ENCODE results near the gene FUT7.

Gene FUT7

DNA sequence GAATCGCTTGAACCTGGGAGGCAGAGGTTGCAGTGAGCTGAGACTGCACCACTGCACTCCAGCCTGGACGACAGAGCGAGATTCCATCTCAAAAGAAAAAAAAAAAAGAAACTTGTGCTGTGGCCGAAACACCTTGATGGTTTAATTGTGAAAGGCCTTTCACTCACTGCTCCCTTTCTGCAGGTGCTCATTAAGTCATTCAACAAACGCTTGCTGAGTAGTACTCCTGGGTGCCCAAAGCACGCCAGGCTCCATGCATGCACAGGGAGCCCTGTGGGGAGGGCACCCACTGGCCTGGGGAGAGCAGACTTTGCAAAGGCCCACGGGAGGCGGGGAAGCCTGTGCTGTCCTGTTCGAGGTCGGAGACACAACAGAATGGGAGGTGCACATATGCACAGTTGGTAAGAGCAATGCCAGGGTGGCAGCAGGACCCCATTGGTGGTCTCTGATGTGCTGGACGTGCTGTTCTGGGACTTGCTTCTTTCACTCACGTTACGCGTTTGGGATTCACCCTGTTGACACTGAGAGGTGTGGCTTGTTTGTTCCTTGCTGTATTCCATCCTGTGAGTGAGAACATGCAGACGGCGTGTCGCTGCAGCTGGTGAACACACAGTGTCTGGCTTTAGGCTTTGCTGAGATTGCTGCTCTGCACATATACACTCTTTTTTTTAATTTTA is 25.0 kb upstream of the FUT7 start:
- DNase-seq (ENCODE audit: low spot score), result no peak
- no peak for TF ChIP-seq CTCF (IDR thresholded peaks at IDR 0.05; ENCODE audit: extremely low read depth, missing control alignments)

DNA sequence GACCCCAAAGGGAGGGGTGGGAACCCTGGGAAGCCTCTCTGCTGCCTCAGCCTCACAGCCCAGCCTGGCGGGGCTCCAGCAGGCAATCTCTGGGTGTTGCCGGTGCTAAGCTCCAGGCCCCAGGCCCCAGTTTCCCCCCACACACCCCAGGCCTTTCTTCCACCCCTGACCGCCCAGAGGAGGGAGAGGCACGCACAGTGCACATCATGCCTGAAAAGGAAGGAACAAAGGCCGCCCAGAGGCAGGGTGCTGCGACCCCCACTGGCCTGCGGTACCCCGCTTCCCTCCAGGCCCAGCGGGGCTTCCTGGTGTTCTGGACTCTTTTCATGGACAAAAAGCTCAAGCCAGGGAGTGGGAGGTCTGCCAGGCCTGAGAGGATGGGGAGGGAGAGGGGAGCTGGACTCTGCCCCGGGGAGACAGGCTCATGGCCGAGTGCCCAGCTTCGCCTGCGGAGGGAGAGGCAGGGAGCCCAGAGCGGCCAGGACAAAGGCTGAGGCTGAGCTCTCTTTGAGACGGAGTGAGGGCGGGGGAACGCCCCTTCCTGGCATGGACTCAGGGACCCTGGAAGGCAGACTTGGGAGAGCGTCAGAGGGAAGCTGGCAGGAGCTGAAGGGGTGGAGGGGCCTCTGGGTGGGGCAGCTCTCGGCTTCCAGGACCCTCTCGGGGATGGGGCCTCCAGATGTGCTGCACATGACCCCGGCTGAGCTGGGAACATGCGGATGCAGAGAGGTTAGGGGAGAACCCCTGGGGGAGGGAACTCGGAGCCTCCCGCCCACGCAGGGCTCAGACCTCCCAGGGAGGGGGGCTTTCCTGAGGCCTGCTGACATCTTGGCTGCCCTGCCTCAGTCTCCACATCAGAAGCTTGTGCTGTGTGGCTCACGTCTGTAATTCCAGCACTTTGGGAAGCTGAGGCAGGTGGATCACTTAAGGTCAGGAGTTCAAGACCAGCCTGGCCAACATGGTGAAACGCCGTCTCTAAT is 23.8 kb upstream of the FUT7 start:
- DNase-seq (ENCODE audit: low spot score), result no peak
- no peak for TF ChIP-seq CTCF (IDR thresholded peaks at IDR 0.05; ENCODE audit: extremely low read depth, missing control alignments)

- no peak for TF ChIP-seq CTCF (IDR thresholded peaks at IDR 0.05; ENCODE audit: extremely low read depth, missing control alignments)
- no peak for DNase-seq (ENCODE audit: low spot score)
Measured at GRCh38 chr9:137054932-137055384, 23.1 kb upstream of the FUT7 start.

DNA sequence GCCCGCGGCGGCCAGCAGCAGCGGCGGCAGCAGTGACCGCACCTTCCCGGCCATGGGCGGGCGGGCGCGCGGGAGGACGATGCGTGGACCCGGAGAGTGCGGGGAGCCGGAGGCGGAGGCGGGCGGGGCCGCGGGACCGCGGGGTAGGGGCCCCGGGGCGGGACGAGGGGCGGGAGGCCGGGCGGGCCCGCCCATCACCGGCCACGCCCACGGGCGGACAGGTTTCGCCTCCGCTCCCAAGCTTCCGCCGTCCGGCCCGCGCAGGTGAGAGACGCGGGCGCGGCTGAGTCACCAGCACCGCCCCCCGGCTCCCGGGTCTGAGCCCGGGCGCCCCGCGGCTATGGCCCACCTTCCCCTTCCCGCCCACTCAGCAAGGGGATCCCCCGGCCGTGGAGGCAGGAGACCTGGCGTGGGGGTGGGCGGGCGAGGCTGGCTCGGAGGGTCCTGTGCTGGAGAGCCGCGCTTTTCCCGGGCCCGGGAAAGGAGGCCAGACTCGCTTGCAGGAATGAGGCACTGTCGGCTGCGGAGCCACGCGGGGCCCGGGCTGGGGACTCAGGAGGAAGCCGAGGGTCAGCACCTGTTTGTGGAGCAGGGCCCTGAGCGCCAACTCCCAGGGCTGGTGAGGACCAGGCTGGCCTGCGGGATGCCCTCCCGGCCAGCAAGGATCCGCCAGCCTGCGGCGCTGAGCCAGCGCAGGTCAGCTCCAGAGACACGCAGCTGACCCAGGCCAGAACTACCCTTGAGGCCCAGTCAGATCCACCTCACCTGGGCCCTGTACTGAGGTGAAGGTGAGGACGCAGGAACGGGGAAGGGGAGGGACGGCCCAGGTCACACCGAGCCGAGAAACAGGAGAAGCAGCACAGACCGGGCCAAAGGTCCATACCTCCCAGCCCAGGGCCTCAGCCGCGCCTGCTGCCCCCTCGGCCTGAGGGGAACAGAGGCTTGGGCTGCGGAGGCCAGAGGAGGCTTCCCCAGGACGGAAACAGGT is 22.4 kb upstream of the FUT7 start, which contains the start of gene ENTPD2:
ENTPD2 (minus strand) TSS at position 118 of the 988 bp plus-strand sequence; CDS start at position 54, 64 bp downstream.
- TF ChIP-seq CTCF (IDR thresholded peaks at IDR 0.05; ENCODE audit: extremely low read depth, missing control alignments), result no peak
- peak; percentile 86 for DNase-seq (ENCODE audit: low spot score)

DNA sequence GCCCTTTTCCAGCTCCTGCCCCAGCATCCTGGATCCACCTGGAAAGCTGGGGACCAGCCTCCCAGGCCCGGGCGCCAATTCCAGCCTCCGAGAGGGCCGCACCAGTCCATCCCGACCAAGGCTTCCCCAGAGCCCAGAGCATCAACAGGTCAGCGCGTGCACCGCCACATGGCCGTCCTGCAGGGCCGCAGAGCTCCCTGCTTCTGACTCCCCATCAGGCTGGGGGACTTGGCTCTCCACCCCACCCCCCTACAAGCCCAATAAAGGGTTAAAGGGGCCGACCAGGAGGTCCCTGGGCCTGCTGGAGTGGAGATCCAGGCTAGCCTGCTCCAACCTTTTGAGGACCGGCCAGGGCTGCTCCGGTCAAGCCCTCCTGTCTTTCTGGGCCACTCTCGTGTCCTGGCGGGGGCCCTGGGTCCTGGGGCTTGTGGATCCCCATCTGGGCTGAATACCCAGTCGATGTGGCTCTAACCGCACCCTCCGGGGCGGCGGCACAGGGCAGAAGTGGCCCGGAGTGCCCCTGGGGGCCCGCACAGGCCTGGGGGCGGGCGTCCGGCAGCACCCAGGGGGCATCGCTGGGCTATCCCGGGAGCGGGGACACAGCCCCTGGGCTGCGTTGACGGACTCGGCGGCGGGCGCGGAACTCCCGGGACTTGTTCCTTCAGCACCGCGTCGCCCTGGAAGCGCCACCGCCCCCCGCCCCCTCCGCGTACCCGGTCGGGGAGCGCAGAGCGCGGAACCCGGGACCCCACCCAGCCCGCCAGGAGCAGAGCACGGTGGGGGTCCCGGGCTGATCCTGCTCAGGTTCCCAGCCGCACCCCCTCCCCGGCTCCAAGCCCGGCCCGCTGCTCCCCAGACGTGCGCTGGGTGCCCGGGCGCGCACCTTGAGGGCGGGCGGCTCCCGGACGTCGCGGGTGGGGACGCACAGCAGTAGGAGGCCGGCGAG is 21.4 kb upstream of the FUT7 start:
- TF ChIP-seq CTCF (IDR thresholded peaks at IDR 0.05; ENCODE audit: extremely low read depth, missing control alignments), result no peak
- no peak for DNase-seq (ENCODE audit: low spot score)

DNA sequence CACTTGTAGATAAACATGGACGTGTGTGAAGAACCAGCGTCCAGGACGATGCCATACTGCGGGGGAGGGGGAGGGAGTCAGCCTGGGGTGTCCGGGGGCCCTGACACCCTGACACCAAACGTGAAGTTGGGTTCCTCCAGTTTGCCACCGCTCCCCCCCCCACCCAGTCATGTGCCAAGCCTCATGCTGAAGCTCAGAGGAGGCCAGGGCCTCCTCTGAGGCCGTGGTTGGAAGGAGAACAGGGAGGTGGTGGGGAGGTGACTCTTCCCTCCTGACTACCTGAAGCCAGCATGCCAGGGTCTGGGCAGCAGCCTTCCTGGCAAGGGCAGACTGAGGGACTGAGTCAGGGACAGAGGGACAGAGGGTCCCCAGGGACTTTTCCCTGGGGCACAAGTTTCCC is 20.4 kb upstream of the FUT7 start:
- no peak for DNase-seq (ENCODE audit: low spot score)
- no peak for TF ChIP-seq CTCF (IDR thresholded peaks at IDR 0.05; ENCODE audit: extremely low read depth, missing control alignments)

Measured in GM20000 (cell line).